ENCODE data around the gene IL37.

DNA sequence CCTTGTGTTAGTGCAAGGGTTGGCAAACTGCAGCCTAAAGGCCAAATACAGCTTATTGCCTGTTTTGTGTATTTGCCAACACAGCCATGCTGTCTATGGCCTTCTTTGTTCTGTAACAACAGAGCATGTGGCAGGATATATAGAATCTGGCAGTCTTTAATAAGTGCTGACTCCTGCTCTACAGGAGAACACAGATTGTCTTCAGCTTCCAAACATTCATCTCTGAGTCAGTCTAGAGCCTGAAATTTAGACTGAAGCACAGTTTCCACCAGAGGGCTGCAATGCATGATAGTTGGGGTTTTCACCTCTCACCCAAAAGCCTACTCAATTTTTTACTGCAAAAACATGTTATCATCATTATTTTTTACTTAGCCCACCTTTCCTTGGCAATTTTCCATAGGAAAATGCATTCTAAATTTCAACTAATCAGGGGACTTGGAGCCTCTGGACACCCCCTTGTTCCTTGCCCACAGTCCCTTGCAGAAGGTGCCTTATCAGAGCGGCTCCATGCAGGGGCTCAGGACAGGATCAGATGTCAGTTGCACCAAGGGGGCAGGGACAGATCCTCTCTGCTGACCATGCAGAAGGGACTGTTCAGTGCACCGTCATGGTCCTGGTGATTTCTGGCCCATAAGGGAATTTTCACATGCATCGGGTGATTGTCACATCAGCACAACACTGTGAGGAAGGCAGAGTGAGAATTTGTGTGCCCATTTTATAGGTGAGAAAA lies 12.4 kb downstream of the IL37 start:
- TF ChIP-seq, protein P1, sequence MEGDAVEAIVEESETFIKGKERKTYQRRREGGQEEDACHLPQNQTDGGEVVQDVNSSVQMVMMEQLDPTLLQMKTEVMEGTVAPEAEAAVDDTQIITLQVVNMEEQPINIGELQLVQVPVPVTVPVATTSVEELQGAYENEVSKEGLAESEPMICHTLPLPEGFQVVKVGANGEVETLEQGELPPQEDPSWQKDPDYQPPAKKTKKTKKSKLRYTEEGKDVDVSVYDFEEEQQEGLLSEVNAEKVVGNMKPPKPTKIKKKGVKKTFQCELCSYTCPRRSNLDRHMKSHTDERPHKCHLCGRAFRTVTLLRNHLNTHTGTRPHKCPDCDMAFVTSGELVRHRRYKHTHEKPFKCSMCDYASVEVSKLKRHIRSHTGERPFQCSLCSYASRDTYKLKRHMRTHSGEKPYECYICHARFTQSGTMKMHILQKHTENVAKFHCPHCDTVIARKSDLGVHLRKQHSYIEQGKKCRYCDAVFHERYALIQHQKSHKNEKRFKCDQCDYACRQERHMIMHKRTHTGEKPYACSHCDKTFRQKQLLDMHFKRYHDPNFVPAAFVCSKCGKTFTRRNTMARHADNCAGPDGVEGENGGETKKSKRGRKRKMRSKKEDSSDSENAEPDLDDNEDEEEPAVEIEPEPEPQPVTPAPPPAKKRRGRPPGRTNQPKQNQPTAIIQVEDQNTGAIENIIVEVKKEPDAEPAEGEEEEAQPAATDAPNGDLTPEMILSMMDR (IDR thresholded peaks at IDR 0.05): no peak
- TF ChIP-seq EP300 (IDR thresholded peaks at IDR 0.05; ENCODE audit: low read depth) (no peak), POLR2A (IDR thresholded peaks at IDR 0.05) (no peak)
